Amygdala (tissue), 56 donors: ENCODE measurements around the gene OGFOD1.
"Not testable (repeated sequence)": the region's sequence is repeated elsewhere in the genome, so short reads cannot be mapped to it uniquely, and the experiment has no call there.

Experiments
- DNase-seq, 56 donors: peaks; one replicate each; lab custom pipeline; 2025; lab: John Stamatoyannopoulos, UW

Gene OGFOD1

DNA sequence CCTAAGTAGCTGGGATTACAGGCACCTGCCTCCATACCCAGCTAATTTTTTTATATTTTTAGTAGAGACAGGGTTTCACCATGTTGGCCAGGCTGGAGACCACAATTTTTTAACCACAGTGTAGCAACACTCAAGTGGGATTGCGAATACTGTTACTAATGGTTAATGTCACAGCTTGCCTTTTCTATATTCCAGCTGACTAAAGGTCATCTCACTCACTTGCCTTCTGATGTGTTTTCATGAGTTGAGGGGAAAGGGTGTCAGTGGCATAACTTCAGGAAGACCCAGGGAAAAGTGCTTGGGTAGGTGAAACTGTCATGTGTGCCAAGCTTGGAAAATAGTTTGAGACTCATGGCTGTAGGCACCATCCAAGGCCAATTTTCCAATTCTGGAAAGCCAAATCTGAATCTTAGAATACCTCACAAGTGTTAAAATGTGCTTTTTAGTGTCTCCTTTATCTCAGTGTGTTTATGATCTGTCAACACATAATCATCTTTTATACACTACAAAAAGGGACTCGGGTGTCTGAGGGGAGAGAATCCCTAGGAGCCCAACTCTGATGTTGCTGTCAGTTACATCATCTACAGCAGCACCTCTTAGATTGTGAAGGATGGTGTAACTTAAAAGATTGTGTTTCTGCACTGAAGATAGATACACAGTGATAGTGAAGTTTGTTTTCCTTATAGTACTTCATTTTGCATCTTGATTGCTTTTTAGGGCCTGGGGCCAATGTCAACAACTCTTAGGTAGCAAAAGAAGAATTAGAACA is 27.1 kb downstream of the OGFOD1 start:
- no peak for DNase-seq

DNA sequence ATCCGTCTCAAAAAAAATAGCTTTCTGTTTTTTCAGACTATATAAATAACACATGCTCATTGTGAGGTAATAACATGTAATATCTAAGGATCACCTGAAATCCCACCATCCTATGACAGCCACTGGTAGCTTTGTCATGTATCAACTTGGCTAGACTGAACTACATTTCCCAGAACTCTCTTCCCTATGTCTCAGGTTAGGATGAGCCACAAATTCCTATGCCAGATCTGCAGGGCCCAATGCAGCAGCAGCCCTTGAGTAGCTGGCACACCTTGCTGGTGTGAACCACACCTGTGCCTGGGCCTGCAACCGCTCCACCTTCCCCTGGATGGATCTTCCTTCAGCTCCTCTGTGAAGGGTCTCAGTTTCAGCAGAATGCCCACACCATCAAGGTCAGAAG is 28.1 kb downstream of the OGFOD1 start:
- DNase-seq = no peak

DNA sequence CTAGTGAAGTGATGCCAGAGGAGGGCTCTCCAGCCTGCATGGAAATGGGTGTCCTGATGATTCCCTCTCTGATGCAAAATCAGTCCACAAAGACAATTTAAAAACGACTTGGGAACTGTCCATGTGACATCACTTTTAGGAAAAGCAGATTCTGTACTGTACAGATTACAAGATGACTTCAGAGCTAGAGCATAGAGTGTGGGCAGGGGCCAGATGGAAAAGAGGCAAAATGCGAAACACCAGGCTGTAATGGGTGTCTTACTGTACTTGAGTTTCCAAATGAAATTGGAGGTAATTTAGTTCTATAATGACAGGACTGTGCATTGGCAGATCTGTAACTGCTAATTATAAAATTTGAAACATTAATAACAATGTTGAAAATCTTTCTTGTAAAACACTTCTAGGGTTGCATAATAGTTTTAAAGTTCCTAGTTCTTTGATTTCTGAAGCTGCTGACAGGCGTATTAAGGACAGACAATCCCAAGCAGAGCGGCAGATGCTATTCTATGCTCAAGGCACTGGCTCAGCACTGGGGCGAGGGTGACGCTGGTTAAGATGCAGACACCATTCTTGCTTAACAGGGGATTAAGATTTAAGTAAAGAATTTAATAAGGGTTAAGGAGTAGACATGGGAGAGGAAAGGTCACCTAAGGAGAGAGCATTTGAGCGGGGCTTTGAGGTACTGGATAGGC is 29.6 kb downstream of the OGFOD1 start:
- peak in 2 of 56 donors; percentile 7 for DNase-seq

DNA sequence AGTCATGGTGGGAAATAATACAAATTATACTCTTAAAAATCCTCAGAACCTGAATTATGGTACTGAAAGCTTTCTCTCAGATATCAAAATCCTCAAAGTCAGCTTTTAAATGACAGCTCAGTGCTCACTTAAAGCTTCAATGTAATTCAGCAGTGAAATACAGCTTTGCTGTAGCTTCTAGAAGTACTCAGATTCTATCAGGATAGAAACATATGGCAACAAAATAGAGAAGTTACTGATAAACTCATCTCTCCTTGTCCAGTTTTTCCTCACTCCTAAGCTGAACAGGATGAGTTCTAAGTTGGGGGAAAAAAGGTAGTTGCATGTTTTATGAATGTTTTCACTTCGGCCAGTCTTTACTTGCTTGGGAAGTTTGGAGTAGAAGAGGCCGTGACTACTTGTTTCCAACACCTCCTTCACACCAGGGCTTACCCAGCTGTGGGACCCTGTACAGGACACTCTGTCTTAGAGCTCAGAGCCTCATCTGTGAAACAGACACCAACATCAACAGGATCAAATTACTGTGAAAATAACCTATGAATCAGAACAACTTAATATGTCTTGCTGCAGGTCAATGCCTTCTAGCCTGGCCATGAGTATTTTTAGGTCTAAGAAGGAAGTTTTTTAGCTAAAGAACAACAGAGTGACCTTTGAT is 30.2 kb downstream of the OGFOD1 start:
- no peak for DNase-seq

DNA sequence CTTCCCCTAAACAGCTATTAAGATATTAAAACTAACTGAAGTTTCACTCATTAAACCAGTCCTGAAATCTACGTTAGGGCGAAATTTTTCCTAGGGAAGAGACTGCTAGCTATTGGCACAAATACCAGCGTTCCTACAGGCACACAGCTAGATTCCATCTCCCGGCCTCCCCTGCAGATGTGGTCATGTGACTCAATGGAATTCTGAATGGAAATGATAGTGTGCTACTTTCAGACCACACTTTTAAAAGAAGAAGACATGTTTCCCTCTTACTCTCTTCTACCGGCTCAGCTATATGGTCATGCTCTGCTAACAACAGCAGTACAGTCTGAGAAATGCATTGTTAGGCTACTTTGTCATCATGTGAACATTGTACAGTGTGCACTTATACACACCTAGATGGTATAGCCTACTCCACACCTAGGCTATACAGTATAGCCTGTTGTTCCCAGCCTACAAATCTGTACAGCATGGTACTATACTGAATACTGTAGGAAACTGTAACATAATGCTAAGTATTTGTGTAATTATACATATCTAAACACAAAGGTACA is 31.4 kb downstream of the OGFOD1 start:
- no peak for DNase-seq

DNA sequence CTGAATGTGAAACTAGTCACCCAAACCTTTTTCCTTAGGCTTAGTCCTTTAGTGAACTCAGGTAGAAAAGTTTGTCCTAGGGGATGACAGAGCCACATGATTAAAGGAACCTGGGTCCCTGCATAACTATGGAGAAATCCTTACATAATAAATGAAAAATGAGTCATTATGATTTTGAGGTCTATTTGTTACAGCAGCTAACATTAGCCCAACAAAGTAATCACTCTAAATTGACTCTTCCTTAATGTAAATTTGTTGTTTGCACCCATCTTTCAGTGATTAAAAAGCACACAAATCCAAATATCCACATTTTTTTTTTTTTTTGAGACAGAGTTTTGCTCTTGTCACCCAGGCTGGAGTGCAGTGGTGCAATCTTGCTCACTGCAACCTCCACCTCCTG is 32.0 kb downstream of the OGFOD1 start:
- no peak for DNase-seq

DNA sequence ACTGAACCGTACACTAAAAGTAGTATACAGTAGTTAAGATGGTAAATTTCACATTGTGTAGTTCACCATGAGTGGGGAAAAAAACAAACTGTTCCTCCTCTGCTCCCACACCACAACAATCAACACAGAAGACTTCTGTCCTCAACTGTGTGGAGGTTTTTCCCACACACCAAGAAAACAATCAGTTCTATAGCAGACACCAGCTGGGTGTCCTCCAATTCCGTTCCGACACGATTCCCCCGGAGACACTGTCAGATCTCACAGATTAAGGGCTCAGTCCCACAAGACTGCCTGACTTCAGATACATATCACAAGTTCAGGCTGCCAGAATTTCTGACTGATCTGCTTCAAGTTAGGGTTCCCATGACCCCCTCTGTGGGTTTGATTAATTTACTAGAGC is 36.7 kb downstream of the OGFOD1 start:
- DNase-seq = peak in 39 of 56 donors; percentile 3 to 76 (median 28)

DNA sequence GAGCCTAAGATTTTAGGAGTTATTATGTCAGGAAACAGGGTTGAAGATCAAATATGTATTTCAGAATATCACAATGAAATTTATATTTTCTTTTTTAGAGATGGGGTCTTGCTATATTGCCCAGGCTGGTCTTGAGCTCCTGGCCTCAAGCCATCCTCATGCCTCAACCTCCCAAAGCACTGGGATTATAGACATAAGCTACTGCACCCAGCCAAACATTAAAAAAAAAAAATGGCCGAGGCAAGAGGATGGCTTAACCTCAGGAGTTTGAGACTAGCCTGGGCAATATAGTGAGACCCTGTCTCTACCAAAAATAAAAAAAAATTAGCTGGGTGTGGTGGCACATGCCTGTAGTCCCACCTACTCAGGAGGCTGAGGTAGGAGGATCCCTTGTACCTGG is 37.5 kb downstream of the OGFOD1 start:
- not testable (repeated sequence) for DNase-seq

DNA sequence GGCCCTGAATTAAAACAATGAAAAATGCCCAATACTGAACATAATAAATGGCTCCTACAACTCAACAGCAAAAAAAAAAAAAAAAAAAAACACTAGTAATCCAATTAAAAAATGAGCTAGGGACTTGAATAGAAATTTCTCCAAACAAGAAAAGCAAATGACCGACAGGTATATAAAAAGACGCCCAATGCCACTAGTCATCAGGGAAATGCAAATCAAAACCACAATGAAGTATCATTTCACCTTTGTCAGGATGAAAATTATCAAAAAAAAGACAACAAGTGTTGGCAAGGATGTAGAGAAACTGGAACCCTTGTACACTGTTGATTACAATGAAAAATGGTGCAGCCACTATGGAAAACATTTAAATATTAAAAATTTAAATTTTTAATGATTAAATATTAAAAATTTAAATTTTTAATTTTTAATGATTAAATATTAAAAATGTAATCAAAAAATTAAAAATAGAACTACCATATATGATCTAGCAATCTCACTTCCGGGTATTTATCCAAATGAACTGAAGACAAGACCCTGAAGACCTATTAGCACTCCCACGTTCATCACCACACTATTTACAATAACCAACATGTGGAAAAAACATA is 40.4 kb downstream of the OGFOD1 start:
- no peak for DNase-seq

DNA sequence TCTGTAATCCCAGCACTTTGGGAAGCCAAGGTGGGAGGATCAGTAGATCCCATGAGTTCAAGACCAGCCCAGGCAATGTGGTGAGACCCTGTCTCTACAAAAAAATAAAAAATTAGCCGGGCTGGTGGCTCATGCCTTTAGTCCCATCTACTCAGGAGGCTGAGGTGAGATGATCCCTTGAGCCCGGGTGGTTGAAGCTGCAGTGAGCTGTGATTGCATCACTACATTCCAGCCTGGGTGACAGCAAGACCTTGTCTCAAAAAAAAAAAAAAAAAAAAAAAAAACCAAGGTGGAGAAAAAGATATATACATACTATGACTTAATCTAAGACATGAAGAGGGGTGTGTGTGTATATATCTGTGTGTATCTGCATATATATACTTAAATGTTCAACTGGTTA is 41.8 kb downstream of the OGFOD1 start:
- no peak for DNase-seq

DNA sequence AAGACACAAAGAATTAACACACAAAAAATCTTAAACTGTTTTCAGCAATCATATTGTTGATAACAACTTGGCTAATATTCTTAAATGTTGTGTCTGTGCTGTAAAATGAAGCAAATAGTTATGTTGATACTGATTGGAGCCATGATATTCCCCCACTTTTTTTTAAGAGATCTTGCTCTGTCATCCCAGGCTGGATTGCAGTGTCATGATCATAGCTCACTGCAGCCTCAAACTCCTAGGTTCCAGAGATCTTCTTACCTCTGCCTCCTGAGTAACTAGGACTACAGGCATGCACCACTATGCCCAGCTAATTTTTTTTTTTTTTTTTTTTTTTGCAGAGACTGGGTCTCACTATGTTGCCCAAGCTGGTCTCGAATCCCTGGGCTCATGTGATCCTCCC is 42.5 kb downstream of the OGFOD1 start:
- DNase-seq = no peak

DNA sequence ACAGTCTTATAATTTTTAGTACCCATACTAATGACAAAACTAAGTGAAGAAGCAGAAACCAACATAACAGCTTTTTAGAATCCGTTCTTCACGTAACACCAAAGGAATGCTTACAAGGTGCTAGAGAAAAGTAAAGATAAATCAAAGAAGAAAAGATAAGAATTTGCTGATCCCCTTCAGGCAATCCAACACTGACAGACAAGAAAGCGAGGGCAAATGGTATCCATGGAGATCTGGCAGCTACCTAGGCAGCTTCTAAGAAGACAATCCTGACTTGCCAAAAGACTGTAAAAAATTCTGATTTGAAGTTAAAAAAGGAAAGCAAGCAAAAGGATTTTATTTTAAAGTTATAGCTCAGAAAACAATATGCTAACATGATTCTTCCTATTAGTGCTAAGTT is 53.8 kb downstream of the OGFOD1 start:
- DNase-seq = peak in 1 of 56 donors; percentile 10

DNA sequence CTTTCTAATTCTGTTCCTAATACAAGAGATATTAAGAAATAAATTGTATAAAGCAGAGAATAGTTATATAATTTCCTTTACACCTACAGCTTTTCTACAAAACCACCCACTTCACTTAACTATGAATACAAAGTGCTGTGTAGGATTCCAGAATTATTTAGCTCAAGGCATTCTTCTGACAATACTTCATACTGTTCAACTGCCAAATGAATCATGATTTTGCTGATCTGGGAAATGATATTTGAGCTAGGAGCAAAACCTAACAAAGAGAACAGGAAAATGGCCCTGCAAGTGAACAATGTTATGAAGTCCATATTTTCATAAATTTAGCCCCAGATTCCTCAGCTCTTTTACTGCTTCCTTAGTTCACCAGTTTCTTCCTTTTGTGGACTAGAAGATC is 55.6 kb downstream of the OGFOD1 start:
- DNase-seq = no peak

DNA sequence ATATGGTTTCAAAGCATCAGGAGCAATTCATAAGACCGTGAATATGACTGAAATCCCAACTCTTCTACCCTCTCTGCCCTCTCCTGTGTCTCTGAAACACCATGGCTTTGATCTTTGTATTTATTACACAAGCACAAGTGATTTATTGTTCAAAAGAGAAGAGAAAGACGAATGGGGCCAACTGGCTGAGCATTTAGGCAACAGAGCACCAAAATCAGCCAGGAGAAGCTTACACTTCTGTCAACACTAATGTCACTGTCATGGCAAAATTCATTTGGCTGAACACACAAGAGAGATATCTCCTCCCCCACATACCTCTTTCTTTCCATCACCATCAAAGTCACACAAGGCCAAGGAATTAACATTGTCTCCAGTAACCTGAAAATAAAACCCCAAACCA is 59.2 kb downstream of the OGFOD1 start:
- no peak for DNase-seq

DNA sequence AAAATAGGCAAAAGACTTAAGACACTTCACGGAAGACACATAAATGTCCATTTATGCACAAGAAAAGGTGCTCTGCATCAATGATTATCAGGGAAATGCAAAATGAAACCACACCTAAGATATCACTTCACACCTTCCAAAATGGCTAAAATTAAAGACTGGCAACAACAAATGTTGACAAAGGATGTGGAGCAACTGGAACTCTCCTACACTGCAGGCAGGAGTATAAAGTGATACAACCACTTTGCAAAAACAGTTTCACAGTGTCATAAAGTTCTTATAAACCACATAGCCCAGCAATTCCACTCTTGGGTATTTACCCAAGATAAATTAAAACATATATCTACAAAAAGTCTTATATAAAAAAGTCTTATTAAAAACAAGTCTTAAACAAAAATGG is 60.7 kb downstream of the OGFOD1 start:
- DNase-seq = no peak

DNA sequence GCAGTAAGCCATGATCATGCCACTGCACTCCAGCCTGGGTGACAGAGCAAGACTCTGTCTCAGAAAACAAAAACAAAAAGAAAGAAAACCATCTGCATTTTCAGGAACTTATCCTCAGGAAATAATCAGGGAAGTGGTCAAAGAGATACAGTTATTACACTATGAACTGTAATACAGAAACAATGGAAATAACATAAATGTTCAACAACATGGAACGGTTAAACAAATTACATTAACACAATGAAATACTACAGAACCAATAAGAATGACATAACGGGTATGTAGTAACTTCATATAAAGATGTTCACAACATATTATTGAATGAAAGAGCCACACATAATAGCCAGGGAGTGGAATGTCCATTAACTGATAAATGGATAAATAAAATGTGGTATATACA is 61.7 kb downstream of the OGFOD1 start:
- no peak for DNase-seq

DNA sequence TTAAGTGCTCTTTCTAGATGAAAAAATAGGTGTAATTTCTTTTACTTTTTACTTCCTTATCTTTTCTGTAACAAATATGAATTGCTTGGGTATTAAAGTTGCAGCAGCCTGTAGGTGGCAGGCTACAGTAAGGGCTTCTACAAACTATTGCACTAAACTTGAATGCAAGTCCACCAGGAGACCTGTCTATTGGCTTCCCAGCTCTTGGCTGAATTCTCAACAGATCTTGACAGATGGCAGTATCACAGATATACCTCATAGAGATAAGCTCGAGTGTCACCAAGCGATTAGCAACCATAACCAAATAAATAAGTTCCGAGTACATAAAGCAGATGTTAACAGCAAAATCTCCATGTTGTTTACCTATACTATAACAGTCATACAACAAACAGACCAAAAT is 62.6 kb downstream of the OGFOD1 start:
- DNase-seq = peak in 29 of 56 donors; percentile 4 to 80 (median 30)

DNA sequence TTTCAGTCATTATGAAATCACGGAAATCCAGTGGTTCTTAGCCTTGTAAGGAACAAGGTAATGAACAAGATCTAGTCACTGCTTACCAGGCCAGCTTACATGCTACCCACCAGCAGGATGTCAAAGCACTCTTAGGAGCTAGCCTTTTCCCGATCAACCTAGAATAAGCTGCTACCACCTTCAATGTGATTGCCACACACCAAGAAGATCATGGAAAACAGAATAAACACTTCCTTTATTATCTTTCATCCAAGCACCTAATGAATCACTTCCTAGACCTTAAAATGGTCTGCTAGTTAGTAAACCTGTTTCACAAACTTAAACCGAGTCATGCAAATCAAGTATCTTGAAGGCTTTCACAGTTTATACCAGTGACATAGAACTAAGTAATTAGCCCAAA is 63.5 kb downstream of the OGFOD1 start:
- no peak for DNase-seq

DNA sequence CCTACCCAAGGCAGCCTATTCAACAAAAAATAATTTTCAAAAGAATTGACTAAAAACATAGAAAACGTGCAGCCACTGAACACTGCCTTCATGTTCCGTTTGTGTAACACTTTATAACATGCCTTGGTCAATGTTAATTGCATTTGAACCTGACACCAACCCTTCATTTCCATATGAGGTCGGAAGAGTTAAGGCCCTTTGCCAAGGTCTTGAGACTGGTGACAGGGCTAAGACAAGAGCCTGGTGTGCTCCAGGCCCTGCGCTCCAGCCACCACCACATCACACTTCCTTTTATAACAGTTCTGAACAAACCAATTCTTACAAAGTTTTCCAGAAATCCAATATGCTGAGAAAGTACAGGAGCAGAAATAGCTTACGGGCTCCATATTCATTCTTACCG is 64.3 kb downstream of the OGFOD1 start:
- DNase-seq = peak in 3 of 56 donors; percentile 12 to 27 (median 19)

DNA sequence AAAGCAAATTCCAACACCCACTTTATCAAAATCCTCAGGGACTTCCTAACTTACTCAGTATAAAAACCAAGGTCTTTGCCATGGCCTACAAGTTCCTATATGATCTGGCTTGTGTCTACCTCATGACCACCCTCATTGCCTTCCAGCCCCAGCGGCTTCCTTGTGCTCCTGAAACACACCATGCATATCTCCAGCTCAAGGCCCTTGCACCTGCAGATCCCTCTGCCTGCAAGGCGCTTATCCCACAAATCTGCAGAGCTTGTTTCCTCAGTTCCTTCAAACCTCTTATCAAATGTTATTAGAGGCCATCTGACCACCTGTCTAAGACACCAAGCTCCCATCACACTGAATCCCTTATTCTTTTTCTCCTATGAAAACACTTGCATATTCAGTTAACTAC is 65.9 kb downstream of the OGFOD1 start:
- DNase-seq = peak in 1 of 56 donors; percentile 14

DNA sequence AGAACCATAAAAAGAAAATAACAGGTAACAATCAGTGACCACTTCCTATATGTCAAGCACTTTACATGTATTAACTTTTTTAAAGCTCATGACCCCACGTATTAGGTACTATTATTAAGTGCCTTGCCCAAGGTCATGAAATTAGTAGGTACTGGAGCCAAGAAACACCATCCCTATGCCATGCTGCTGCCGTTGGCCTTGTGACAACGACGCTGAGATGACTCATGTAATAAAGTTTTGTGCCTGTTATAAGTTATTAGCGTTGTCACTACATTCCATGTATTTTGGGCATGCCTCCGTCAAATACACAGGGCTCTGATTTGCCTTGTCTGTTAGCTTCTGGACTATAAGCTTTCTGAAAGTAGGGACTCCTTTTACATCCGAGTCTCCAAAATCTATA is 67.1 kb downstream of the OGFOD1 start:
- peak in 1 of 56 donors; percentile 20 for DNase-seq
